Mammary epithelial cell (primary cell): ENCODE results near the gene RIPPLY1.

Experiments used
- CTCF ChIP-seq, 2 donors: IDR thresholded peaks in 1 of 2; conservative IDR thresholded peaks in 1 of 2; 2 replicates each; pipeline ENCODE4 v1.5.1; 2011 to 2012; ENCODE audit warnings: inconsistent platforms in 2 of 2, low read length in 2 of 2, mild to moderate bottlenecking in 2 of 2, control low read depth in 1 of 2, low read depth in 1 of 2; ENCODE audit not compliant: insufficient read depth in 1 of 2; ENCODE audit errors: extremely low read depth in 1 of 2
- EZH2 ChIP-seq: IDR thresholded peaks from 2 replicates; pipeline ENCODE4 v1.6.1; 2012; ENCODE audit warnings: low read length, inconsistent platforms, borderline replicate concordance

GRCh38 chrX:106949366-106949765 lies 46.2 kb upstream of the RIPPLY1 start:
- no peak for TF ChIP-seq CTCF (conservative IDR thresholded peaks at IDR 0.05 in 1 of 2, IDR thresholded peaks at IDR 0.05 in 1 of 2; ENCODE audit: extremely low read depth in 1 of 2, insufficient read depth in 1 of 2, low read depth in 1 of 2, low read length in 2 of 2)
- TF ChIP-seq EZH2 = no peak
